Skeletal muscle tissue (tissue), 4 donors: ENCODE results near the gene PATL1. TPM values are rescaled to one million over a fixed set of nuclear protein-coding genes. Genes with fewer than 3 reads are reported as not detected.
"Not testable (repeated sequence)": the region's sequence is repeated elsewhere in the genome, so short reads cannot be mapped to it uniquely, and the experiment has no call there.

Experiments used
- H3K27ac ChIP-seq: one replicate; pipeline ENCODE4 v1.7.0; 2013; ENCODE audit warnings: mild to moderate bottlenecking, low read depth, low read length, inconsistent platforms
- H3K27me3 ChIP-seq, 3 donors: one replicate each; pipeline ENCODE4 v1.7.0; 2013; ENCODE audit warnings: low read length in 3 of 3; ENCODE audit not compliant: control insufficient read depth in 3 of 3, insufficient read depth in 3 of 3
- H3K36me3 ChIP-seq, 3 donors: one replicate each; pipeline ENCODE4 v1.7.0; 2013; ENCODE audit warnings: low read length in 3 of 3; ENCODE audit not compliant: control insufficient read depth in 3 of 3, insufficient read depth in 3 of 3
- H3K4me1 ChIP-seq, 3 donors: one replicate each; pipeline ENCODE4 v1.7.0; 2013; ENCODE audit warnings: low read length in 3 of 3, mild to moderate bottlenecking in 3 of 3; ENCODE audit not compliant: control insufficient read depth in 3 of 3, insufficient read depth in 3 of 3
- H3K4me3 ChIP-seq, 3 donors: one replicate each; pipeline ENCODE4 v1.7.0; 2013; ENCODE audit warnings: low read length in 3 of 3
- H3K9ac ChIP-seq, 3 donors: one replicate each; pipeline ENCODE4 v1.7.0; 2013; ENCODE audit warnings: low read length in 3 of 3, mild to moderate bottlenecking in 3 of 3, moderate library complexity in 2 of 3, low read depth in 1 of 3
- H3K9me3 ChIP-seq, 3 donors: one replicate each; pipeline ENCODE4 v1.7.0; 2013; ENCODE audit warnings: low read length in 3 of 3; ENCODE audit not compliant: control insufficient read depth in 3 of 3
- total RNA-seq: library from RNA; depleted of rRNA; stranded (reverse); fragments of >200 nt; gene quantifications from one replicate; pipeline ENCODE4 v1.2.3, GENCODE V29; 2014
- donor health status: Osteomylitis.

The PATL1 gene
- total RNA-seq, 1 donor from 2014 or later, result 4.2 TPM

DNA sequence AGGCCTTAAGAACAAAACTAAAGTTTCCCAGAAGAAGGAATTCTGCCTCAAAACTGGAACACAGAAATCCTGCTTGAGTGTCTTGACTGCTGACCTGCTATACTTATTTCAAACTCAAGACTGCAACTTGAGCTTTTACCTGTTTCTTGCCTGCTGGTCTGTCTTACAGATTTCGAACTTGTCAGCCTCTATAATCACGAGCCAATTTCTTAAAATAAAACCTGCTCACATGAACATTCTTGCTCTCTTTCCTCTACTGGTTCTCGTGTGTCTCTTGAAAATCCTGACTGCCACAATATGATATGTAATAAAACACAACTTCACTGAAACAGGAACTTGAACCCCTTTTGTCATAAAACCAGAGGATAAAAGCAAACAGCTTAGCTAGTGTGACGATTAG lies 13.9 kb downstream of the PATL1 start:
- no peak overlapping the region for H3K4me3 ChIP-seq
- peak overlapping the region; percentile 4 to 57 (median 4) for H3K9ac ChIP-seq
- no peaks in the 10 kb centered on the region for H3K27me3 ChIP-seq
- peaks cover 3 to 10% (median 9%) of the 10 kb centered on the region in 3 donors for H3K4me1 ChIP-seq
- H3K36me3 ChIP-seq, result peaks cover 46 to 79% (median 76%) of the 10 kb centered on the region in 3 donors
- H3K9me3 ChIP-seq, result no peaks in the 10 kb centered on the region
- H3K27ac ChIP-seq, result peak overlapping the region; percentile 78

GRCh38 chr11:59647245-59647980 lies 21.4 kb downstream of the PATL1 start:
- H3K4me1 ChIP-seq, result peaks cover 0 to 2% (median 0%) of the 10 kb centered on the region in 3 donors
- no peak overlapping the region for H3K9ac ChIP-seq
- H3K9me3 ChIP-seq, result no peaks in the 10 kb centered on the region
- no peak overlapping the region for H3K4me3 ChIP-seq
- no peak overlapping the region for H3K27ac ChIP-seq
- H3K36me3 ChIP-seq, result peaks cover 45 to 76% (median 72%) of the 10 kb centered on the region in 3 donors
- H3K27me3 ChIP-seq, result no peaks in the 10 kb centered on the region

- H3K36me3 ChIP-seq, result peaks cover 46 to 67% (median 63%) of the 10 kb centered on the region in 3 donors
- no peaks in the 10 kb centered on the region for H3K9me3 ChIP-seq
- H3K27me3 ChIP-seq, result no peaks in the 10 kb centered on the region
- H3K27ac ChIP-seq, result no peak overlapping the region
- H3K9ac ChIP-seq, result no peak overlapping the region
- H3K4me3 ChIP-seq, result no peak overlapping the region
- H3K4me1 ChIP-seq, result peaks cover 0 to 2% (median 0%) of the 10 kb centered on the region in 3 donors
These were observed 24.3 kb downstream of the PATL1 start for GRCh38 chr11:59644528-59644927.

DNA sequence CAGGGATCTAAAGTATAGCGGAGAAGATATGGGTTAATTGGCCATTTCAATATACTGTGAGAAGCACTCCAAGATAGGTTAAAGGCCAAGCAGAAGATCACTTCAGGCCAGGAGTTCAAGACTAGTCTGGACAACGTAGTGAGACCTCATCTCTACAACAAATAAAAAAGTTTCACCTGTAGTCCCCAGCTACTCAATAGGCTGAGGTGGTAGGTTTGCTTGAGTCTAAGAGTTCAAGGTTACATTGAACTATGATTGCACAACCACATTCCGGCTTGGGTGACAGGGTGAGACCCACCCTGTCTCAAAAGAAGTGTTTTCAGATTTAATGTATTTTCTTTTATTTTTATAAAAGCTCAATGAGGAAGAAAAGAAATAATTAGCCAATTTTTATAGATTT lies 25.4 kb downstream of the PATL1 start:
- Histone ChIP-seq H3K27me3 (no peaks in the 10 kb centered on the region), H3K36me3 (peaks cover 47 to 67% (median 64%) of the 10 kb centered on the region in 3 donors), H3K4me1 (peaks cover 0 to 2% (median 0%) of the 10 kb centered on the region in 3 donors), H3K4me3 (no peak overlapping the region), H3K9me3 (no peaks in the 10 kb centered on the region), H3K27ac (no peak overlapping the region), H3K9ac (no peak overlapping the region)

GRCh38 chr11:59641156-59641555 lies 27.7 kb downstream of the PATL1 start:
- Histone ChIP-seq H3K27me3 (no peaks in the 10 kb centered on the region), H3K36me3 (peaks cover 51 to 69% (median 65%) of the 10 kb centered on the region in 3 donors), H3K27ac (no peak overlapping the region)

GRCh38 chr11:59630493-59630892 lies 38.3 kb downstream of the PATL1 start:
- H3K4me1 ChIP-seq, result no peaks in the 10 kb centered on the region
- no peaks in the 10 kb centered on the region for H3K27me3 ChIP-seq
- peaks cover 2 to 10% (median 3%) of the 10 kb centered on the region in 3 donors for H3K36me3 ChIP-seq

More at GRCh38 chr11:59641156-59641555, 27.7 kb downstream of the PATL1 start:
- Histone ChIP-seq H3K4me1 (peaks cover 0 to 2% (median 0%) of the 10 kb centered on the region in 3 donors), H3K9ac (no peak overlapping the region), H3K4me3 (no peak overlapping the region), H3K9me3 (no peaks in the 10 kb centered on the region)

GRCh38 chr11:59629996-59630395 lies 38.8 kb downstream of the PATL1 start:
- no peaks in the 10 kb centered on the region for H3K27me3 ChIP-seq
- peaks cover 0 to 9% (median 2%) of the 10 kb centered on the region in 3 donors for H3K36me3 ChIP-seq
- H3K4me3 ChIP-seq, result no peak overlapping the region
- H3K9me3 ChIP-seq, result no peaks in the 10 kb centered on the region
- no peak overlapping the region for H3K27ac ChIP-seq
- H3K4me1 ChIP-seq, result no peaks in the 10 kb centered on the region
- no peak overlapping the region for H3K9ac ChIP-seq

More at GRCh38 chr11:59630493-59630892, 38.3 kb downstream of the PATL1 start:
- Histone ChIP-seq H3K27ac (no peak overlapping the region), H3K9me3 (no peaks in the 10 kb centered on the region), H3K9ac (no peak overlapping the region), H3K4me3 (no peak overlapping the region)

DNA sequence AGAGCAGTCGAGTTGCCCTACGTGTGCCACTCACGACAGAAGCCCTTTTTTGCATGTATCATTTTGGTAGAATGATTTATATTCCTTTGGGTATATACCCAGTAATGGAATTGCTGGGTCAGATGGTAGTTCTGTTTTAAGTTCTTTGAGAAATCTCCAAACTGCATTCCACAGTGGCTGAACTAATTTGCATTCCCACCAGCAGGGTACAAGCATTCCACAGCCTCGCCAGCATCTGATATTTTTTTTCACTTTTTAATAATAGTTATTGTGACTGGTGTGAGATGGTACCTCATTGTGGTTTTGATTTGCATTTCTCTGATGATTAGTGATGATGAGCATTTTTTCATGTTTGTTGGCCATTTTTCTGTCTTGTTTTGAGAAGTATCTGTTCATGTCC lies 41.9 kb downstream of the PATL1 start:
- H3K4me1 ChIP-seq, H3K27me3 ChIP-seq, H3K9ac ChIP-seq, H3K27ac ChIP-seq, H3K36me3 ChIP-seq, H3K4me3 ChIP-seq, H3K9me3 ChIP-seq: not testable (repeated sequence)

DNA sequence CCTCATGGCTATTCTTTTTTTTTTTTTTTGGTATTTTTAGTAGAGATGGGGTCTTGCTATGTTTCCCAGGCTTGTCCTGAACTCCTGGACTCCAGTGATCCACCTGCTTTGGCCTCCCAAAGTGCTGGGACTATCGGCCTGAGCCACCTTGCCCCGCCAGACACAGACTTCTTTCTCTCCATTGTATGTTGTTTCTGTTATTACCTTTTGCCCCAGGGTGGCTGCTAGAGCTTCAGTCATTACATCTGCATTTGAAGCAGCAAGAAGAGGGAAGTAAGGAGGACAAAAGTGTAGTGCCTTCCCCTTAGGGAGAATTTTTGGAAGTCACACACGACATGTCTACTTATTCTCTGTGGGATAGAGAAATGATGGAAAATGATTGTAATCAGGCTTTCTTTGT lies 43.1 kb downstream of the PATL1 start:
- H3K27ac ChIP-seq, result no peak overlapping the region
- no peak overlapping the region for H3K4me3 ChIP-seq
- H3K9me3 ChIP-seq, result no peaks in the 10 kb centered on the region
- H3K27me3 ChIP-seq, result no peaks in the 10 kb centered on the region
- peaks cover 0 to 9% (median 0%) of the 10 kb centered on the region in 3 donors for H3K36me3 ChIP-seq
- no peak overlapping the region for H3K9ac ChIP-seq
- H3K4me1 ChIP-seq, result no peaks in the 10 kb centered on the region

GRCh38 chr11:59617876-59618275 lies 51.0 kb downstream of the PATL1 start:
- Histone ChIP-seq H3K4me3 (no peak overlapping the region), H3K9me3 (no peaks in the 10 kb centered on the region), H3K36me3 (no peaks in the 10 kb centered on the region), H3K9ac (no peak overlapping the region), H3K27me3 (no peaks in the 10 kb centered on the region), H3K4me1 (peaks cover 10 to 16% (median 15%) of the 10 kb centered on the region in 3 donors), H3K27ac (no peak overlapping the region)
